ENCODE measurements around the gene ATAD5. TPM values are rescaled to one million over a fixed set of nuclear protein-coding genes. Genes with fewer than 3 reads are reported as not detected.

The ATAD5 gene
- total RNA-seq, 4 donors from 2014 or later: 0.10 to 0.39 (median 0.20) TPM

DNA sequence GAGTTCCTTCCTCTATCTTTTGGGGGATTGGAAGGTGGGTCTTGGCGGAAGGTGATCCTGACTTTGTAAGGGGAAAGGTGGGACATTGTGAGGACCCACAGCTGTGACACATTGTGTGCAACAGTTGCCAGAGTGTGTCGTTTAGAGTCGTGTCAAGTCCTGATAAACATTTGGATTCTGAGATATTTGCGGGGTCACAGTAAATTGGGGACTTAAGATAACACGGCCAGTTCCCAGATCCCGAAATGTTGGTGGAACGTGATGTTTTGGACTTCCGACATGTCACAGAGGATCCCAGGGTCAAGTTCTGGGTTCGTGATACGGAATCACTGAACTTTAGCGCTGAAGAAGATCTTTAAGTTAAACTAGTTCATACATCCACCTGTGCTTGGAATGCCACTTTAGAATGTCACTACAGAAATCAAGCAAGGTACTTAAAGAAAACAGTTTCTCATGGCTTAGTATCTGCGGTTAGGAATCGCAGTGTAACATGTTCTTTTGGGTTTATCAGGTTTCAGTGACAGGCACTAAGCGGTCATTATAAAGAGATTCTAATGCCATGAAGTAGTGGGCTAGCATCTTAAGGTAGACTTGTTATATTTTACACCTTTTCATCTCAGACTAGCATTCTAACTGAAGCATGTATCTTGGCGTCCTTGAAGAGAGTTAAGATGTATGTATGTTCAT is 815 bp downstream of the ATAD5 start:
- DNase-seq (no peak), ATAC-seq (no peak)
- Histone ChIP-seq H3K27ac (peak overlapping the region in 1 of 4 donors; percentile 66), H3K4me3 (peak overlapping the region; percentile 79 to 88 (median 82)), H3K4me1 (peaks cover 14 to 15% of the 10 kb centered on the region in 2 donors), H3K27me3 (no peaks in the 10 kb centered on the region), H3K36me3 (no peaks in the 10 kb centered on the region), H3K9me3 (no peaks in the 10 kb centered on the region)
- TF ChIP-seq CTCF (IDR thresholded peaks at IDR 0.05 in 4 of 5, conservative IDR thresholded peaks at IDR 0.05 in 1 of 5) (no peak), POLR2A (IDR thresholded peaks at IDR 0.05) (no peak)
- in situ Hi-C loops (cut with MboI; ENCODE audit: low sequenced_read_pairs in 4 of 4) (no loop called here), intact Hi-C loops (cut with DNase I; ENCODE audit: low total_unique reads) (loop anchor here (5.0 kb wide), 2 partner anchors 75 to 355 kb away; partner anchors contain the start of genes GOSR1 and TEFM)

DNA sequence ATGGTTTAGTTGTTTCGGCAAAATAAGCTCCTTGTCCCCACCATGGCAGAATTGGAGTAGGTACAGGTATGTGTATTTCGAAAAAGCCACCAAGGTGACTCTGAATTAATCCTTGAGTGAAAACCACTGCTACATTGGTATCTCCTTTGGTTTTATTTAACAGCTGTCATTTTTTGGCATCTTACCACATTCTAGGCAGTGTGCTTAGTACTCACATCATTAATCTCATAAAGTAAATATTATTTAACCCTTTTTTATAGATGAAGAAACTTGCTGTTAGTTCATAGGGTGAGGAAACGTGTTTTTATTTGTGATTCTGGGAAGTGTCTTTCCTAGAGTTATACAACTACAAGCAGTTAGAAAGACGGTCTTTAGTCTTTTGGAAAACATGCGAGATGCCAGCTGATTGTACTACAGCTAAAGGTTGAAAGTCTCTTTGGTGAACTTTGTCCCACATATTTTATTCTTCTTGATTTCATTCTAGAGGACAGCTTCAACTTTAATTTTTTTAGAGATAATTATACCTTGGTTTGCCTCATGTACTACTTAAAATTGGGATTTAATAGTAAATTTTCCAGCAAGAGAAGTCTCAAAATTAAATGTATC is 6.5 kb downstream of the ATAD5 start:
- ATAC-seq: no peak
- no peak for TF ChIP-seq POLR2A (IDR thresholded peaks at IDR 0.05)
- no peak for TF ChIP-seq CTCF (IDR thresholded peaks at IDR 0.05 in 4 of 5, conservative IDR thresholded peaks at IDR 0.05 in 1 of 5)
- H3K27ac ChIP-seq: no peak overlapping the region
- H3K4me3 ChIP-seq: no peak overlapping the region
- no peaks in the 10 kb centered on the region for H3K36me3 ChIP-seq
- H3K4me1 ChIP-seq: no peaks in the 10 kb centered on the region
- DNase-seq: no peak
- intact Hi-C loops (cut with DNase I; ENCODE audit: low total_unique reads) (no loop called here), in situ Hi-C loops (cut with MboI; ENCODE audit: low sequenced_read_pairs in 4 of 4) (no loop called here)
- H3K27me3 ChIP-seq: no peaks in the 10 kb centered on the region
- no peaks in the 10 kb centered on the region for H3K9me3 ChIP-seq

GRCh38 chr17:30840771-30841170 is 9.0 kb downstream of the ATAD5 start:
- no peak overlapping the region for H3K4me3 ChIP-seq
- H3K27me3 ChIP-seq: no peaks in the 10 kb centered on the region
- H3K4me1 ChIP-seq: no peaks in the 10 kb centered on the region
- ATAC-seq: no peak
- in situ Hi-C loops (cut with MboI; ENCODE audit: low sequenced_read_pairs in 4 of 4) (no loop called here), intact Hi-C loops (cut with DNase I; ENCODE audit: low total_unique reads) (no loop called here)
- no peaks in the 10 kb centered on the region for H3K9me3 ChIP-seq
- H3K27ac ChIP-seq: no peak overlapping the region
- DNase-seq: no peak
- no peaks in the 10 kb centered on the region for H3K36me3 ChIP-seq
- TF ChIP-seq POLR2A (IDR thresholded peaks at IDR 0.05) (no peak), CTCF (IDR thresholded peaks at IDR 0.05 in 4 of 5, conservative IDR thresholded peaks at IDR 0.05 in 1 of 5) (no peak)

GRCh38 chr17:30848021-30848420 is 16.3 kb downstream of the ATAD5 start:
- H3K9me3 ChIP-seq: no peaks in the 10 kb centered on the region
- no peak for TF ChIP-seq CTCF (IDR thresholded peaks at IDR 0.05 in 4 of 5, conservative IDR thresholded peaks at IDR 0.05 in 1 of 5)
- TF ChIP-seq POLR2A (IDR thresholded peaks at IDR 0.05): no peak
- H3K4me3 ChIP-seq: no peak overlapping the region
- no peak overlapping the region for H3K27ac ChIP-seq
- intact Hi-C loops (cut with DNase I; ENCODE audit: low total_unique reads) (no loop called here), in situ Hi-C loops (cut with MboI; ENCODE audit: low sequenced_read_pairs in 4 of 4) (no loop called here)
- no peaks in the 10 kb centered on the region for H3K36me3 ChIP-seq
- no peaks in the 10 kb centered on the region for H3K27me3 ChIP-seq
- ATAC-seq (no peak), DNase-seq (no peak)
- H3K4me1 ChIP-seq: no peaks in the 10 kb centered on the region

Data from gastrocnemius medialis (tissue), 4 donors.